Measurements from ENCODE around the gene CENPX.

The CENPX gene

DNA sequence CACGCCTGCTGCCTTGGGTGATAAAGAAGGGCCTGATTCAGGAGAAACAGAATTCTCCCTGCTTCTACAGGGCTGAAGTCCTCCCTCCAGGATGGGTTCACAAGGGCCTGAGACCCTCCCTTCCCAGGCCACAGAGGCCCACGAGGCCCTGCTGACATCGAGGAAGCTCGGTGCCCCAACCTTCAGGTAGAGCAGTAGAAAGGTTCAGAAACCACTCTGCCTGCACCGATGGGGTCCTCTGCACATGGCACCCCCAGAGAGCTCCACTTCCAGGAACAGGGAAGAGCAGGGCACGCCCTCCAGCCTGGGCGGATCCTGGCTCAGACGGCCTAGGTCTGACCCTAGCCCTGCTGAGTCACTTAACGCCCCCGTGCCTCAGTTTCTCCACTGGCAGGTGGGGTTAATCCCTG, 773 bp downstream of the CENPX start:
- DNase-seq, result no peak

GRCh38 chr17:82021107-82021899, 1.4 kb downstream of the CENPX start:
- no peak for DNase-seq

GRCh38 chr17:82020572-82021106, 2.0 kb downstream of the CENPX start:
- no peak for DNase-seq

DNA sequence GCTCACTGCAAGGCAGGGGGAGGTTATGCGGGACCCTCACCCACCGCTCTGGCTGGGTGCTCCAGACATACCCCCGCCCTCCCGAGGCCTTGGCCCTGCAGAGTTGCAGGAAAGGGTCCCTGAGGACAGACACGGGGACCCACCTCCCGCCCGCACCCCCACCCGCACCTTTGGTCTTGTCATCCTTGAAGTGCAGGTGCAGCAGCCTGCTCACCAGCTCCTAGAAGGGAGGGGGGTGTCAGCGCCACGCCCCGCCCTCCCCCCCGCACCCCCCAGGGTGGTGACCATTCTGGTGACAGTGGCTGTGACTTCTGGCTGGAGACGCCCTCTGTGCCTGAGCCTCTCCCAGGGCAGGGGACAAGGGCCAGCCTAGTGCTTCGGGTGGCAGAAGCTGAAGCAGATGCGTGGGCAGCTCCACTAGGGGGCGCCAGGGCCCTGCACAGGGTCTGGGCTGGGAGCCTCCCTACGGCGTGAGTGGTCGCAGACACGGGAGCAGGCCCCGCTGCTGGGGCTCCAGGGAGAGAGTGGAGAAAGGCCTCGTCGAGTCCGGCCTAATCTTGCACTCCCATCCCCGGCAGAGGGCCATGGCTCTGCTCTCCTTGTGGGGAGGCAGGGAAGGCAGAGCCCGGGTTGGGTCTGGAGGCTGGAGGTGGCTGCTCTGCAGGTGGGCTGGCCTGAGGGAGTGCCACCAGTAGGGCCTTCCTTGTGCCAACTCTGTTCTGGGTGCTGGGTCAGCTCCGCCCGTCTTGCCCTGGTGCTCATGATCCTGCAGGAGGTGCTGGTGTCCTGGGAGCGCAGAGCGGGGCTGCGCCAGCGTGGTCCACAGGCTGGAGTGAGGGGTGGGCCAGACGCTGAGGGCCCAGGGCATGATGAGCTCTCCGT, 2.7 kb downstream of the CENPX start:
- DNase-seq, result no peak

GRCh38 chr17:82018989-82019689, 3.5 kb downstream of the CENPX start:
- no peak for DNase-seq

- no peak for DNase-seq
These were observed 4.3 kb downstream of the CENPX start for GRCh38 chr17:82018152-82018988.

- no peak for DNase-seq
These were observed 5.0 kb downstream of the CENPX start for GRCh38 chr17:82017612-82018151.

DNA sequence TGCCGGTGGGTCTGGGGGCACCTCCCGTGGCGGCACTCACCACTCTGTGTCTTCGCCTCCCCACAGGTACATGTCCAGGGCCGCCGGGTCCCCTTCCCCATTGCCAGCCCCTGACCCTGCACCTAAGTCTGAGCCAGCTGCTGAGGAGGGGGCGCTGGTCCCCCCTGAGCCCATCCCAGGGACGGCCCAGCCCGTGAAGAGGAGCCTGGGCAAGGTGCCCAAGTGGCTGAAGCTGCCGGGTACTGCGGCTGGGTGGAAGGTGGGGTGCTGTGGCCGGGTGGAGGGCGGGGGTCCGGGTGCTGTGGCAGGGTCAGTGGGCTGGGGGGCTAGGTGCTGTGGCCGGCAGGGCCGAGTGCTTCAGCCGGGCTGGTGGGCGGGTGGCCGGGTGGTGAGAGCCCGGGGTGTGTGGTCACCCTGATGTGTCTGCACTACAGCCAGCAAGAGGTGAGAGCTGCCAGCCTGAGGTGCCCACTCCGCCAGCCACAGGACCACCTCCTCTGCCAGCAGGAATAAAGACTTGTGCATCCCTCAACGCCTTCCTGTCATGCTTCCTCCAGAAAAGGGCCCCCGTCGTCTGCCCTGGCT, 5.7 kb downstream of the CENPX start:
- no peak for DNase-seq

DNA sequence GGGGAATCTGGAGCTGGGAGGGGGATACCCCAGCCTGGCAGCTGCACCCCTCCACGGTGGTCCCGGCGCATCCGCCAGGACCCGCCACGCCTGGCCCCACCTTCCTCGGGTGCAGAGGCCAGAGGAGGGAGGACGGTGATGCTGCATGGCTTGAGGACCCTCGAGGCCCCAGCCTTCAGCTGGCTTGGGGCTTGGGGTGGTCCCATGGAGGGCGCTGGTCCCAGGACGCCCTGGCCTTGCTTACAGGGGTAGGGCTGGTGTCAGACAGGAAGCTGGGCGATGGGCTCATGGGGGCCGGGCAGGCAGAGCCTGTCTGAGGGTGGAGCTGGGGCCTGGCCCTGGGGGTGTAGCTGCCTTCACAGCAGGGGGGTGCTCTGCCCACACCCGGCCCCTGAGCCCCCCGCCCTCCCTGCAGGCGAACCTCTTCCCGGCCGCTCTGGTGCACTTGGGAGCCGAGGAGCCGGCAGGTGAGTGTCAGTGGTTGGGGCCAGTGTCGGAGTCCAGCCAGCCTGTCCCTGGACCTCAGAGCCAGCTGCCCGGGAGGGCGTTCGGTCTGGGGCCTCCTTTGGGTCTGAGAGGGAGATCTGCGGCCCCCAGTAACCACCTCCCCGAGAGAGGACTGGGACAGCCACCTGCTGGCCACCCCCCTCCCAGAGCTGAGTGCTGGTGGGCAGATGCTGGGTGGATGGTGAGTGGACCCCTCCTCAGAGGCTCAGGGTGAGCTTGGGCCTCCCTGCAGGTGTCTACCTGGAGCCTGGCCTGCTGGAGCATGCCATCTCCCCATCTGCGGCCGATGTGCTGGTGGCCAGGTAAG, 6.4 kb downstream of the CENPX start:
- DNase-seq, result no peak

- no peak for DNase-seq
These were observed 7.2 kb downstream of the CENPX start for GRCh38 chr17:82015311-82015971.

DNA sequence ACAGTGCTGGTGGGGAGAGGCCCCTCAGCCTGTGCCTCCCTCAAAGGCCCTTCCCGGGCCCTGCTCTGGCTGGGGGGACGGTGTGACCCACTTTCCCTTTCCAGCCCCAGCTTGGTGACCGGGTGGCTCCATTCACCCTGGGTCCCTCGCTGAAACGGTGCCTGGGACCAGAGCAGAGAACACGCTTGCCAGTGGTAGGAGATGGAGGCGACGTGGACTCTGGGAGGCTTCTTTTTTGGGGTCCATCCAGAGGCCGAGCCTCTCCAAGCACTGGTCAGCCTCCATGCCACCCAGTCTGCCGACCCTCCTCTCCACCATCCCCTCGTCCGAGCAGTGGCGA, 7.7 kb downstream of the CENPX start:
- no peak for DNase-seq

- DNase-seq, result no peak
These were observed 8.2 kb downstream of the CENPX start for GRCh38 chr17:82014432-82014831.

GRCh38 chr17:82013772-82014321, 8.8 kb downstream of the CENPX start:
- DNase-seq, result no peak

DNA sequence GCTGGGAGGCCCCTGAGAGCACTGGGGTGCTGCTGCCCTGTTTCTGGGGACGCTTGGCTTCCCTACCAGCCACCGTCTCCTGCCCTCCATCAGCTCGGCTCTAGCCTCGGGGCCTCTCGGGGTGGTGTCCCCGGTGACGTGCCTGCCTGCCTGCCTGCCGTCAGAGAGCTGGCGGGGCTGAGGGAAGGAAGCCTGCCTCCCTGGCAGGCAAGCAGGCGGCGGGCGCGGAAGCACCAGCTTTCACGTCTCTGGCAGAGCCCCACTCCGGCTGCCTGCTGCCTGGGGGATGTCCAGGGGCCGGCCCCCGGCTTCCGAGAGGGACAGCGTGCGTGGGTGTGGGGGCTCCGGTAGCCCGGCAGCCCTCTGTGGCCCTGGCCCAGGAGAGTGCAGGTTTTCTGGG, 9.3 kb downstream of the CENPX start:
- DNase-seq, result no peak

DNA sequence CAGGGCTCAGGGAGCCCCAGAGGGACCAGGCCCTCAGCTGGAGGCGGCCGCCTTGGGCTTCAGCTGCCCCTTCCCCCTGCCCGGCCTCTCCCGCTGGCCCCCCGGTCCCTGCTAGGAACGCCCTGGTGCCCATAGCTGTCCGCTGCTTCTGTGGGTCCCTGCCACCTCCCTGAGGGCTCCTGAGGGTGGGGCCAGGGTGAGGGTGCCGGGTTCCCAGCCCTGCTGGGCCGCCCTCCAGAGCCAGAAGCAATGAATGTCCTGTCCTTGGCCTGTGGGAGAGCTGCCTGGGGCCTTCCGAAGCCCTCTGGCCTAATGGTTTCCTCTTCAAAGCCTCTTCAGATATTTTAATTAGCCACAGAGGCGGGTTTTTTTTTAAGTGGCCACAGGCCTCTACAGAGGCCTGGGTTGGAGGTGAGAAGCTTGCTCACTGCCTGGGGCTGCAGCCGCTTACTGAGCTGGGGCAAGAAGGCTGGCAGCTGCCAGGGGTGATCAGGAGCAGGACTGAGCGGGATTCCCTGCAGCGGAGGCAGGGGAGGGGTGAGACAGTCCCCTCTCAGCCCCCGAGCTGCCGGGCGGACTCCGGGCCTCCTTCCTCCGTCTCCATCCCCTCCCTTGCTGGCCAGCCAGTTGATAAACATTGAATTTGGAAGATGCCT, 9.9 kb downstream of the CENPX start:
- DNase-seq, result no peak

DNA sequence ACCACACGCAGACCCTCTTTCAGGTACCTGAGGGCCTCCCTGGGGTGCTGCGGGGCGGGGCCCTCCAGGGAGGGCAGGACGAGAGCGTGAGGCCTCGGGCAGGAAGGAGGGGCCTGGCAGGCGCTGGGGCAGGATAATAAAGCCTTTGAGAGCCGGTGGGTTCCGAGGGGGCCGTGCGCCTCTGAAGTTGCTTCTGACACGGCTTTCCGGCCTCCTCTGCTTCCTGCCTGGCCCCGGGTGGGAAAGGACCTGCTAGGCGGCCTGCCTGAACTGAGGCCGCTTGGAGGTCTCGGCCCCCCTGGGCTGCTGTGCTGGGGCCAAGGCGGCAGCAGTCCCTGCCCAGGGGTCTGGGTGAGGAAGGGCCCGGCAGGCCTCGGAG, 10.4 kb downstream of the CENPX start:
- DNase-seq, result no peak

DNA sequence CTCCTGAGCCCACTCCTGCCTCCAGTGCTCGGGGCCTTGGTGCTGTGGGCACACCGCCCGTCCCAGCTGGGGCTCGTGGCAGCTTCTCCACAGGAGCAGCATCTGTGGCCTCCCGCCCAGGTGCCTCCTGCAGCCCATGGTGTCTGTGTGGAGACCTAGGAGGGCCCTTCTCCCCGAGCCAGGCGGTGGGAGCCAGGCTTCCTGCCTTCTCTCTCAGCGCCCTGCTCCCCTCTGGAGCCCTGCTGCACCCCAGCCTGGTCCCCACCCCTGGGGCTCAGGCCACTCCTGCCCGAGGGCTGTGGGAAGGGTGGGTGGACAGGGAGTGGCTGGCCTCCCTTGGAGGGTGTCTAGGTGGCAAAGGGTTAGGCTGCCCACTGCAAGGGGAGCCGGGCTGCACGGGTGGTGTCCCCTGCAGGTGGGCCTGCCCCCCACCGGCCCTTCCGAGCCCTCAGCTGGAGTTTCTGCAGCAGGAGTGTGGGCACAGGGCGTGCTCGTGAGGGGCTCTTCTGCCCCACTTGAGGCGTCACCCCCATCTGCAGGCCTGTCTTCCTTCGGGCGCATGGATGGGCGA, 11.0 kb downstream of the CENPX start:
- DNase-seq, result no peak

GRCh38 chr17:82010575-82011525, 11.8 kb downstream of the CENPX start:
- no peak for DNase-seq

Measured in amniotic stem cell (primary cell).